Measurements from ENCODE around the gene SERPINA1.

Gene SERPINA1

GRCh38 chr14:94397289-94398181, 9.1 kb upstream of the SERPINA1 start:
- DNase-seq = no peak

GRCh38 chr14:94396628-94397225, 8.3 kb upstream of the SERPINA1 start:
- DNase-seq = no peak

DNA sequence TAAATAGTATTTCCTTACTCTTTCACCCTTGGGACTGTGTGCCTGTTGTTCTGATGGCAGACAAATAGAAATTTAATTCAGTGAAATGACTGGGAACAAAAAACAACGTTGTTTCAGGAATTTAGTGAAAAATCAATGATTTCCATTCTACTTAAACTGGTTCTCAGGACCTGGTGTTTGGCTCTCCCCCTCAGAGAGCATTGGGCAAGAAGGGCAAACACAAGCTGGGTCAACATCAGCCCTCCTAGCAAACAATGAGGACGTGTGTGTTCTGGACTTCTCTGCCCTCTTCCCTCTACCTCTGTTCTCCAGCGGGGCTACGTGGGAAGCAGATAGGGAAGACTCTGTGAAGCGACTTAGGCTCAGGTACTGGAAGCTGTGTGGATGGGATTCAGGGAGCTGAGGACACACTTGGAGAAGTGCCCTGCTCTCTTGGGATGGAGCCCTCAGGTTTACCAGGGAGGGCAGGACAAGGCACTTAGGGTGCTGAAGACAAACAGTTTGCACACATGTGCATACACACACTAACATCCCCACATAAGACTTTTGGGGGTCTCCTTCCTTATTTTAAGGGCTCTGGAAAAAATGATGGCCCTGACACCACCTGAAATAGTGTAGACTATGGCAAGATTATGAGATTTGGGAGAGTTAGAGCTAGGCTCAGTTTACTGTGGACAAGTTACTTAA, 7.6 kb upstream of the SERPINA1 start:
- DNase-seq = peak; percentile 18

DNA sequence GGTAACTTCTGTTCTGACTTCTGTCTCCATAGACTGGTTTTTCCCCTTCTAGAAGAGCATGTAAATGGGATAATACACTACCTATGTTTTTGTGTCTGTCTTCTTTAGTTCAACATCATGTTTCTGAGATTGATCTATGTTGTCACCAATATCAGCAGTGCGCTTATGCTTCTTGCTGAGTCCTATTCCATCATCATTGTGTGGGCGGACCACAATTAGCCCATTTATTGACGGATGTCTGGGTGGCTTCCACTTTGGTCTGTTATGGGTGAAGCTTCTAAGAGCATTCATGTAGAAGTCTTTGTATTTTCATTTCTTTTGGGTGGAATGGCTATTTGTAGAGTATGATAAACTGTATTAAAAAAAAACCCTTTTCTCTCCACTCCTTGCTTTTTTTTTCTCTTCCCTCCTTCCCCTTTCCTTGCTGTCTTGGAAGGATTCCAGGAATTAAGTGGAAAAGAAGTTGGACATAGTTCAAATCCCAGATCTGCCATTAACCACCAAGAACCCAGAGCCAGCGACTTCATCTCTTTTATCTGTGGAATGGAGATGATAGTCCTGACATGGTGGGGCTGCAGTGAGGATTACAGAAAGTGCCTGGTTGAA, 7.0 kb upstream of the SERPINA1 start:
- DNase-seq = no peak

GRCh38 chr14:94394581-94395207, 6.3 kb upstream of the SERPINA1 start:
- no peak for DNase-seq

- no peak for DNase-seq
Measured at GRCh38 chr14:94394025-94394493, 5.7 kb upstream of the SERPINA1 start.

GRCh38 chr14:94393474-94393873, 5.1 kb upstream of the SERPINA1 start:
- DNase-seq = no peak

DNA sequence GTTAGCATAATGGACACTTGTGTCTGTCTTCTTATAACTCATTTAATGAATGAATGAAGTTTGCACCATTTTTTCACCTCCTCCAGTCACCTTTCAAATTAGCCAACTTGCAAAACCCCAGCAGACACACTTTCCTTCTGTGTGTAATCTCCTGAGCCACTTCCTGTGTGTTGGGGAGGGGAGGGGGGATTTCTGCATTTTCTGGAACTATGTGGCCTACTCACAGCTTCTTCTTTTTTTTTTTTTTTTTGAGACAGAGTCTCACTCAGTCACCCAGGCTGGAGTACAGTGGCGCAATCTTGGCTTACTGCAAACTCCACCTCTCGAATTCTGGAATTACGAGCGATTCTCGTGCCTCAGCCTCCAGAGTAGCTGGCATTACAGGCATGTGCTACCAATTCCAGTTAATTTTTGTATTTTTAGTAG, 4.1 kb upstream of the SERPINA1 start:
- no peak for DNase-seq

DNA sequence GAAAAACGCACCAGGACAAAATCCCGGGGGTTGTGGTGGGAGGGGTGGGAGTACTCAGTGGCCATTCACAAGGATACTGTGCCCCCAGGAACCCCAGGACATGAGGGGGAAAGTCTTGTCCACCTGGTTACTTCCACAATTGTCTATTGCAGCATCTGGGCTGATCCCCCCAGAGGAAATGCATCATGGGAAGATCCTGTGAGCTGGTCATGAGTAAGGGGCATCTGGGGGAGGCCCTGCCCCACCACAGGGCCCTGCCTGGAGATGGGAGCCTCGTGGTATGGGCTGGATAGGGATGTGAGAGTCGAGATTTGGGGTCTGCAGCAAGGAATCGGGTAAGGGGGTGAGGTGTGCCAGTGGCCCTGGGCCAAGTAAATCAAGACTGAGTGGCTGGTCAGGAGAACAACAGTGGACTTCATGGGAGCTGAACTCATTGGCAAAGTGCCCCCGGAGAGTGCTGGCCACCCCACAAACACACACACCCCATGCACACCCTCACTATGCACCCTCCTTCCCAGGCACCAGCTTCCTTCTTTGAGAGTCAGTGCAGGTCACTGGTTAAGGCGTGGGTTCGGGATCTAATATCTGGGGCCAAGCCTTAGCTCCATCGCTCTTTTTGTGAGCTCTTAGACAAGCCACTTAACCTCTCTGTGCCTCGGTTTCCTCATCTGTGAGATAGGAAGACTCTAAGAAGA, 3.0 kb upstream of the SERPINA1 start:
- no peak for DNase-seq

GRCh38 chr14:94390372-94391086, 2.1 kb upstream of the SERPINA1 start:
- DNase-seq = no peak

DNA sequence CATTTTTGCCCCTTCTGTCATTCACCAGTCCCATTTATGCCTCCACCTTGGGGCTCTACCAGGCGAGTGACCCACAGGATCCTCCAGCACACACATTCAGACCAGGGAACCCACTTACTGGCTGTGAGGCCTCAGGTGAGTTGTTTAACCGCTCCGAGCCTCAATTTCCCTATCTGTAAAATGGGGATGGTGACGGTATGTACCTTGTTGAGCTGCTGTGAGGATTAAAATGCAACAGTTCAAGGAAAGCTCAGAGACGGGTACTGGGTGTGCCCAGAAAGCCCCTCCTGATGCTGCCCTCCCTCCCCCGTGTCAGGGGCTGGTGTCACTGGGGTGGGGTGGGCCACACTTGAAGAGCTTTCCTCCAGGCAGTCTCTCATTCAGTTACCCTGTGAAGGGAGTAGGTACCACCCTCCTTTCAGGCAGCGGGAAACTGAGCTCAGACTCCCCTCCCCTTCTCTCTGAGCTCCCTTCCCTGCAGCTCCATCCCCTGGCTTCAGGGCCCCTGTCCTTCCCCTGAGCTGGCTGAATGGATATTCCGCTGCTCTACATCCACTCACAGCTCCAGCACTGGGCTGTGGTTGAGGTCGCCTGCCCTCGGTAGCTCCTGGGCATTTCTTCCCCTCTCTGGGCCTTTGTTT, 1.4 kb upstream of the SERPINA1 start:
- DNase-seq = no peak

DNA sequence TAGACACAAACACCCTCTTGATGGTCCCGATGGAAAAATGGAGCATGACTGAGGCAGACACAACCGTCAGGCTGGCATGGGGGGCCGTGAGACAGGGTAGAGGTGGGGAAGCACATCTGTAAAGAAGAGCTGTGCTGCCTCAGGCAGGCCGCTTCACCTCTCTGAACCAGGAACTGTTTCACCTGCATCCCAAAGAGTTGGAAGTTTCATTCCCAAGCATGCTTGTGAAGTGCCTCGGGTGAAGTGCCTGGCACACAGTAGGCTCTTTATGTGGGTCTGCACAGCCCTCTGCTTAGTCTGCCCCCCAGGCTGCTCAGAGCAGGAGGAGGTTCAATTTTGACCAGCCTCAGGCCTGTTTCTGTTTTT, 685 bp upstream of the SERPINA1 start:
- no peak for DNase-seq

DNA sequence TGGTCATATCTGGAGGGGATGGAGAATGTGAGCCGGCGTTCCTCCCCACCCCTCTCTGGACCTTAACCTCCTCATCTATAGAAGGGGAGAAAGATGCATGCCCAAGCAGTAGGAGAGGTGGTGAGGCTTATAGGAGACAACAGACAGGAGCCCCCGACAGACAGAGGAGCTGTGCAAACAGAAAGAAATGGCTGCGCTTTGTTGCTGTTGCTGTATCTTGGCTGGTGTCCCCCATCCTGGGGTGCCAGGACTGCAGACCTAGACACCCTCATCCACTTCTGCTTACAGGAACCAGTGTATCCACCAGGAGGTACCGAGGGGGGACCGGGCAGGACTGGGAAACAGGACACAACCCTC, 397 bp downstream of the SERPINA1 start:
- no peak for DNase-seq

GRCh38 chr14:94387051-94388026, 1.1 kb downstream of the SERPINA1 start:
- no peak for DNase-seq

DNA sequence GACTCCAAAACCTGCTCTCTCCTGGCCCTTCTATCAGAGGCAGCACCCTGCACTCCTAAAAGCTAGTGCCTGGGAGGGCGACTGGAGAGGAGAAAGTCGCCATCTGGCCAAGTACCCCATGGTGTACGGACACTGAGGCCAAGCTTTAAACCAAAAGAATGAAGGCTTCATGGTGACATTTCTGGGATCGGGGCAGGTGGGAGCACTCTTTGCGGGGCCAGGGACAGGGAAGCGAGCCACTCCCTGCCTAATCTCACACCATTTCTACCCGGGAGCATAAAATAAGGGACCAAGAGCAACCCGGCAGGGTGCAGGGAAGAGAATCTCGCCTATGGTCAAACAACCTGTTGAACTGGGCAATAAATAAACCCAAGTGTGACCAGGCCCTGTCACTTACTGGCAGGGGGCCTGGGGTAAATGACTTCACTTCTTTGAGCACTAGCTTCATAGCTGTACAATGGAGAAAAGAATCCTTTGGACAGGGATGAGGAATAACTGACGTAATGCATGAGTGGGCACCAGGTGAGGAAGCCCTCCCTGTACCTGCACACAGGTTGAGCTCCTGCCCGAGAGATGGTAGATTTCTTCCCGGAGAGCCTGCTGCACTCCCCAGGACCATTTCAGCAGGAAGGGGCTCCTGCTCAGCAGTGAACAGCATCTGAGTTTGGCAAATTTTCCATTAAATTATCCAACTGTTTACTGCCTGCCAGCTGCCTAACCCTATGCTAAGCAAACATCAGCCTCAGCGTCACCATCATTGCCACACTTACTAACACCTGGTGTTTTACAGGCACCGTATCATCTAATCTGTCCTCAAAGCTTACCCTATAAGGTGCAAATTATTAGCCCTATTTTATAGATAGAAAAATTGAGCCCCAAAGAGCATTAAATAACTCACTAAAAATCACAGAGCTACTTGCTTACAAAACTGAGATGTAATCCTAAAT, 2.0 kb downstream of the SERPINA1 start:
- peak; percentile 73 for DNase-seq

GRCh38 chr14:94385553-94386057, 2.8 kb downstream of the SERPINA1 start:
- DNase-seq = no peak

GRCh38 chr14:94384342-94384741, 4.1 kb downstream of the SERPINA1 start:
- DNase-seq = no peak

GRCh38 chr14:94383777-94384176, 4.6 kb downstream of the SERPINA1 start:
- DNase-seq = no peak
